ENCODE results near the gene SIGLEC11.
"Not testable (repeated sequence)": the region's sequence is repeated elsewhere in the genome, so short reads cannot be mapped to it uniquely, and the experiment has no call there.

The SIGLEC11 gene

GRCh38 chr19:49952479-49952836, 8.5 kb downstream of the SIGLEC11 start:
- DNase-seq (ENCODE audit: low read depth in 2 of 3, low spot score in 1 of 3), result no peak

GRCh38 chr19:49951806-49952478, 9.0 kb downstream of the SIGLEC11 start:
- DNase-seq (ENCODE audit: low read depth in 2 of 3, low spot score in 1 of 3), result no peak

GRCh38 chr19:49950956-49951526, 9.9 kb downstream of the SIGLEC11 start:
- DNase-seq (ENCODE audit: low read depth in 2 of 3, low spot score in 1 of 3), result no peak

GRCh38 chr19:49950590-49950948, 10.4 kb downstream of the SIGLEC11 start:
- DNase-seq (ENCODE audit: low read depth in 2 of 3, low spot score in 1 of 3), result no peak

DNA sequence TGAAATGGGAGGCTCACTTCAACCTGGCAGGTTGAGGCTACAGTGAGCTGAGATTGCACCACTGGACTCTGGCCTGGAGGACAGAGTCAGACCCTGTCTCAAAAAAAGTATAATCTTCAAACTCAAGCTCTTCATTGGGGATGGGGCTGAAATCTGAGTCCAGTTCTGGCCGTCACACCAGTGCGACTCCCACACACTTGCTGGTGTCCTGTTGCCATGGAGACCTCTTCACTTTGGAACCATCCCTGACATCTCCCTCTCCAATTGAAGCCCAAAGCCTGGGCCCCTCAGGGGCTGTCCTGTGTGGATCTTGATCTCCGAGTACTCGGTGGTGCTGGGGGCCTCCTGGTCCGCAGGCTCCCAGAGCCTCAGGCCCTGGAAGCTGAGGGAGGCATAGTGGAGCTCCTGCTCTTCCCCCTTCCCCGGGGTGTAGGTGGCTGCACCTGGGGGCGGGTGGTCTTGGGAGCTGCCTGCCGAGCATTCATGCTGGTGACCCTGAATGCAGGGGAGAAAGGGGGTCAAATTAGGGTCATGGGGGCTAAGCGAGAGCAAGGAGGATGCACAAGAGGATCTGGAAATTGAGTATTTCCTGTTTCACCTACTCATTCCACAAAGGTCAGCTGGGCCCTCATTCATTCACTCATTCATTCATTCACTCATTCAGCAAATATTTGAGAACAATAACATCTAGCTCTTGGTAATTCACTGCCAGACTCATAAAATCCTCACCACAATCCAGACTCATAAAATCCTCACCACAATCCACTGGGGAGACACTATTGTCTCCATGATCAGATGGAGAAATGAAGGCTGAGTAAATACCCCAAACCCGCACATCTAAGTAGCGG, 11.0 kb downstream of the SIGLEC11 start:
- DNase-seq (ENCODE audit: low read depth in 2 of 3, low spot score in 1 of 3), result no peak

DNA sequence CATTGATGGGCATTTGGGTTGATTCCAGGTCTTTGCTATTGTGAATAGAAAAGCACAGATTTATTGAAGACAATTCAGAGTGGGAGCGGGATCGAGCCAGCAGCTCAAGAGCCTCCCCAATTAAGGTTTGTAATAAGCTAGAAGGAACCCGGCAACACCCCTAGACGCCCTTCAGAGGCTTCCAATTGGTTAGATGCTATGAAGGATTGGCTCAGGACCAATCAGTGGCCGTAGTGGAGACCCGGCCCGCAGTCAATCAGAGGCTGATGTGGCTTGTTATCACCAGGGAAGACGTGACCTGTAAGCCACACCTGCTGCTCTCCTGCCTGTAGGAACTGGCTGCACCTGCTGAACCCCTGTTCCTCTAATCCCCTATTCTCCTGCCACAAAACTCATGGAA, 14.6 kb downstream of the SIGLEC11 start:
- DNase-seq (ENCODE audit: low read depth in 2 of 3, low spot score in 1 of 3), result no peak

DNA sequence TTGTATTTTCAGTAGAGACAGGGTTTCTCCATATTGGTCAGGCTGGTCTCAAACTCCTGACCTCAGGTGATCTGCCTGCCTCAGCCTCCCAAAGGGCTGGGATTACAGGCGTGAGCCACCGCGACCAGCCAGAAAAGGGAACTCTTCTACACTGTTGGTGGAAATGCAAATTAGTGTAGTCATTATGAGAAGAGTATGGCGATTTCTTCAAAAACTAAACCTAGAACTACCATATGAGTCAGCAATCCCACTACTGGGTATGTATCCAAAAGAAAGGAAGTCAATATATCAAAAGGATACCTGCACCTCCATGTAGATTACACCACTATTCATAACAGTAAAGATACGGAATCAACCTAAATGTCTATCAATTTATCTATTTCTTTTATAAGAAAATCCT, 16.4 kb downstream of the SIGLEC11 start:
- not testable (repeated sequence) for DNase-seq (ENCODE audit: low read depth in 2 of 3, low spot score in 1 of 3)

DNA sequence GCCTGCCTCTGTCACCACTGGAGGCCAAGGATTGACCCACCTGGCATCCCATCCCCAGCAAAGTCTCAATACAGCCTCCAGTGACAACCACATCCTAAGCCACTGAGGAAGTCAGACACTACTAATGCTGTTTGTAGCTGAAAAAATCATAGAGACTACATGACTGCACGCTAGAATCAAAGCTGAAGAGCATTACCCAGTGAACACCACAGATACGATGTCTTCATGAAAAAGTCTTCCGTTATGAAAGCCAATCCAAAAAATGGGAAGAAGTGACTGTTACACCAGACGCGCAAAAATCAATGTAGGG, 20.5 kb downstream of the SIGLEC11 start:
- no peak for DNase-seq (ENCODE audit: low read depth in 2 of 3, low spot score in 1 of 3)

GRCh38 chr19:49939721-49940481, 21.1 kb downstream of the SIGLEC11 start:
- DNase-seq (ENCODE audit: low read depth in 2 of 3, low spot score in 1 of 3), result no peak

DNA sequence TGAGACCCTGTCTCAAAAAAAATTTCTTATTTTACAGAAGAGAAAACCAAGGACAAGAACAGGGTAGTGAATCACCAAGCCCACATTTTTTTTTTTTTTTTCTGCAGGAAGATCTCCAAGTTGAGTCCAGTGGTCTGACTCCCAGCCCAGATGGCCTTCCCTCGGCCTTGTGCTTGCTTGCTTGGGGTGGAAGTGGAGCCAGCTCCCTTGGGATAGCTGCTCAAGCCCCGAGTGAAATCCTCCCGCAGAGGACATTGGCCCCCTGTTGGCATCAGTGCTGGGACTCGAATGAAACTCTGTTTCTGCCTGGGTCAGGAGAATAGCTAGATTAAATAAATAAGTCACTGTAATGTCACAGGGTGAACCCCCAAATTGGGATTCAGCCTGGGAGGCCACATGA, 22.3 kb downstream of the SIGLEC11 start:
- DNase-seq (ENCODE audit: low read depth in 2 of 3, low spot score in 1 of 3), result no peak

GRCh38 chr19:49937750-49938381, 23.1 kb downstream of the SIGLEC11 start:
- DNase-seq (ENCODE audit: low read depth in 2 of 3, low spot score in 1 of 3), result peak; percentile 68 to 79 (median 69)

DNA sequence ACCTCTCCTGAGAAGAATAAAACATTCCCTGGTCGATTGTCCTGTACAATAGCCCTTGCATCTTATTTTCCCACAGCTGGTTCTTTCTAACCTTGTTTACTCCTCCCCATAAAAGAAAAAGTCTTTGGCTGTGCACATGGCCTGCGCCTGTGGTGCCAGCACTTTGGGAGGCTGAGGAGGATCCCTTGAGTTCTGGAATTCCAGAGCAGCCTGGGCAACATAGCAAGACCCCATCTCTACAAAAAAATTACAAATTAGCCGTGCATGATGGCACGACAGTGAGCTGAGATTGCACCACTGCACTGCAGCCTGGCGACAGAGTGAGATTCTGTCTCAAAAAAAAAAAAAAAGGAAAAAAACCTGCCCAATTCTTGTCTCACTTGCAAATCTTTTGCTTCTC, 24.4 kb downstream of the SIGLEC11 start:
- no peak for DNase-seq (ENCODE audit: low read depth in 2 of 3, low spot score in 1 of 3)

GRCh38 chr19:49933643-49934042, 27.3 kb downstream of the SIGLEC11 start:
- no peak for DNase-seq (ENCODE audit: low read depth in 2 of 3, low spot score in 1 of 3)

DNA sequence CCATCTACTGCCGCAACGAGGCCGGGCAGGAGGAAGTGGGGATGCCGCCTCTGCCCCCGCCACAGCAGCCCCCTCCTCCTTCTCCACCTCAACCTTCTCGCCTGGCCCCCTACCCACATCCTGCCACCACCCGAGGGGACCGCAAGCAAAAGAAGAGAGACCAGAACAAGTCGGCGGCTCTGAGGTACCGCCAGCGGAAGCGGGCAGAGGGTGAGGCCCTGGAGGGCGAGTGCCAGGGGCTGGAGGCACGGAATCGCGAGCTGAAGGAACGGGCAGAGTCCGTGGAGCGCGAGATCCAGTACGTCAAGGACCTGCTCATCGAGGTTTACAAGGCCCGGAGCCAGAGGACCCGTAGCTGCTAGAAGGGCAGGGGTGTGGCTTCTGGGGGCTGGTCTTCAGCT, 28.2 kb downstream of the SIGLEC11 start:
- DNase-seq (ENCODE audit: low read depth in 2 of 3, low spot score in 1 of 3), result no peak

DNA sequence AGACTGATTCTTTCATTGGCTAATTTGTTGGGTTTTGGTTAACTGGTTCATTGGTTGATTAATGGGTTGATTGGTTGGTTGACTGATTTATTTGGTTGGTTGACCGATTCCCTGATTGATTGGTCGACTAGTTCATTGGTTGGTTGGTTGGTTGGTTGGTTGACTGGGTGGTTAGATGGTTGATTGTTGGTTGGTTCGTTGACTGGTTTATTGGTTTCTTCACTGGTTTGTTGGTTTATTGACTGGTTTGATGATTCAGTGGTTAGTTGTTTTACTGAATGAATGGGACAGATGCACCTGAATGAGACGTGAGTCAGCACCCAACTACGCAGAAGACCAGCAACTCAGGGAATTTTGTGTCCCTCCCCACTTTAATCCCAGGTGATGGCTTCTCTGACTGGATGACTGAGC, 28.9 kb downstream of the SIGLEC11 start:
- no peak for DNase-seq (ENCODE audit: low read depth in 2 of 3, low spot score in 1 of 3)

- DNase-seq (ENCODE audit: low read depth in 2 of 3, low spot score in 1 of 3), result no peak
Observed at GRCh38 chr19:49931293-49932040, 29.5 kb downstream of the SIGLEC11 start.

DNA sequence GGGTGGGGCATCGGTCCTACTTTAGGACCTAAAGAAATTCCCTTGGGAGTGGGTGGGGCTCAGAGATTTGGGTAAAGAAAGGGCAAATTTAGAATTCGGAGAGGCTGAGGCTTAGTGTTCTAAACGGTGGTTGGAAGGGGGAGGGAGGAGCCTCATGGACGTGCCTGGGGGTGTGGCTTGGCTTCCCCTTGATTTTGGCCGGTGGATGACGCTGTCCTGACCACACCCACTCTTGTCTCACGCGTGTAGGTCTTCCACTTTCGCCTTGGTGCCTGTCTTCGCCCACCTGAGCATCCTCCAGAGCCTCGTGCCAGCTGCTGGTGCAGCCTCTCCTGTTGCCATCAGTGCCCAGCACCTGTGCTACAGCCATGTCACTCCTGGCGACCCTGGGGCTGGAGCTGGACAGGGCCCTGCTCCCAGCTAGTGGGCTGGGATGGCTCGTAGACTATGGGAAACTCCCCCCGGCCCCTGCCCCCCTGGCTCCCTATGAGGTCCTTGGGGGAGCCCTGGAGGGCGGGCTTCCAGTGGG, 30.4 kb downstream of the SIGLEC11 start:
- DNase-seq (ENCODE audit: low read depth in 2 of 3, low spot score in 1 of 3), result no peak

DNA sequence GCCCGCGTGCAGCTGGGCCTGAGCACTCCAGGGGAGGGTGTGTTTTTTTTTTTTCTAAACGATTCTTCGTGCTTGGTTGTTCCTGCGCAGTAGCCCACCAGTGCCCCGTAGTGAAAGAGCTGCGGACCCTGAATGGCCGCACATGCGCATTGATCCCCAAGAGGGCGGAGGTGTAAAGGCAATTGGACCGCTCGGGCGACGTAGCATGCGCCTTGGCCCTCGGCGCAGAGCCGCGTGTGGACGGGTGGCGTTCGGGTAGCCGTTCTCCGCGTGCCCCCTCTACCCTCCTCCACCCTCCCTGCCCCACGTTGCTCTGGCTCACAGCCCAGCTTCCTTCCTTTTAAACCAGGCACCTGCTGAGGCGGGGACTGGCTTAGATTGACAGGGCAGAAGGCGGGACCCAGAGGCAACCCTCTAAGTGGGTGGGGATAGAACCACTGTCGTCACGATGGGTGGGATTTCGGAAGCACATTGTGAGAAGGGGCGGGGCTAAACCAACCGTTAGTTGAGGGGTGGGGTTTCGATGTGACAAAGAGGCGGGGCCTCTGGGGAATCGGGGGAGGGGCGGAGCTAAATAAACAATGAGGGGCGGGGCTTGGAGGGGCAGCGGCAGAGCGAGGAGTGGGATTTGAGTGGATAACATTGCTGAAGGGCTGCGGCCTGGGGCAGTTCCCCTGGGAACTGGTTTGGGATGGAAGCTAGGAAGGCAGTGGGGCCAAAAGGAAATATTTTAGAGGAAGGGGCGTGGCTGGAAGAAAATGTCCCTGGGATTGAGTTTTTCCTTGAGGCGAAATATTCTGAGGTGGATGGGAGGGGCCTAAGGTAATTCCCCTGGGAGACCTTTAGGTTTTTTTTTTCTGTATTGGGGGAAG, 31.1 kb downstream of the SIGLEC11 start:
- DNase-seq (ENCODE audit: low read depth in 2 of 3, low spot score in 1 of 3), result peak; percentile 86 to 98 (median 94)

GRCh38 chr19:49929121-49929610, 31.8 kb downstream of the SIGLEC11 start, which contains the start of the genes ATF5 and NUP62:
ATF5 (plus strand) TSS chr19:49929205; CDS start chr19:49930851, 1,646 bp downstream.
NUP62 (minus strand) TSS chr19:49929504; CDS start chr19:49909807, 19,697 bp downstream.
- DNase-seq (ENCODE audit: low read depth in 2 of 3, low spot score in 1 of 3), result peak; percentile 87 to 89 (median 88)

All from stimulated activated CD4-positive, alpha-beta T cell treated with anti-CD3 and anti-CD28 coated beads, Interleukin-12 subunit alpha, Interleukin-12 subunit beta, amount 100 ng/mL, for 48 hours (primary cell).